ENCODE measurements around the gene FSTL4. TPM values are rescaled to one million over a fixed set of nuclear protein-coding genes. Genes with fewer than 3 reads are reported as not detected.

The FSTL4 gene
- total and polyA plus RNA-seq, 2 of the 4 experiments (the other 2 are of a cell fraction): 0.18 TPM; not detected in 1

- no CpG with 5 or more reads among the region's 8 CpGs for WGBS, 2 experiments (ENCODE audit: extremely low coverage in 2 of 2, insufficient read length in 1 of 2)
- dilution Hi-C loops (cut with HindIII; ENCODE audit: low sequenced_read_pairs, unreplicated experiment): no loop called here
- H4K91ac ChIP-seq (ENCODE audit: insufficient read depth, low read depth, low read length): no peak overlapping the region
These were observed 139.1 kb downstream of the FSTL4 start for GRCh38 chr5:133473291-133473690.

More at GRCh38 chr5:133473291-133473690, 139.1 kb downstream of the FSTL4 start:
- Histone ChIP-seq H3K36me3 (ENCODE audit: control insufficient read depth, insufficient read depth, low read length) (no peaks in the 10 kb centered on the region), H3K4ac (ENCODE audit: low read depth, low read length) (no peak overlapping the region), H2BK120ac (ENCODE audit: low read depth, low read length) (no peak overlapping the region), H2BK15ac (ENCODE audit: low read depth, low read length) (no peak overlapping the region), H3K9me3 (ENCODE audit: control insufficient read depth, insufficient read depth, low read length) (no peaks in the 10 kb centered on the region), H2AK5ac (ENCODE audit: low read depth, low read length) (no peak overlapping the region), H2BK5ac (ENCODE audit: low read depth, low read length, poor library complexity, severe bottlenecking) (no peak overlapping the region), H4K20me1 (ENCODE audit: insufficient read depth, low read length) (no peaks in the 10 kb centered on the region), H2BK20ac (ENCODE audit: low read depth, low read length) (no peak overlapping the region), H3K4me3 (ENCODE audit: insufficient read depth, low read depth, low read length) (no peak overlapping the region), H3K14ac (replicated peaks; ENCODE audit: low read depth, low read length) (no peak overlapping the region), H3K9me1 (ENCODE audit: insufficient read depth, low read length) (no peaks in the 10 kb centered on the region), H3K4me2 (ENCODE audit: low read depth, low read length) (no peak overlapping the region), H3K27ac (ENCODE audit: insufficient read depth, low read length) (no peak overlapping the region), H3K56ac (ENCODE audit: extremely low read depth, insufficient read depth, low read length) (no peak overlapping the region), H4K5ac (ENCODE audit: low read depth, low read length) (no peak overlapping the region), H3K9ac (ENCODE audit: low read depth, low read length) (no peak overlapping the region), H4K8ac (ENCODE audit: low read depth in 2 of 2, low read length in 2 of 2) (no peak overlapping the region), H3K4me1 (ENCODE audit: control insufficient read depth, insufficient read depth, low read length) (no peaks in the 10 kb centered on the region), H3K18ac (ENCODE audit: low read depth, low read length) (no peak overlapping the region), H3K79me1 (ENCODE audit: low read depth in 1 of 2, low read length in 2 of 2) (no peaks in the 10 kb centered on the region), H3K23ac (ENCODE audit: low read depth, low read length) (no peak overlapping the region), H3K27me3 (ENCODE audit: control insufficient read depth, insufficient read depth, low read length) (peaks cover 7% of the 10 kb centered on the region; the same call in 1 of the 2 replicates), H2AFZ (replicated peaks; ENCODE audit: low read length, poor library complexity) (no peak overlapping the region), H2AK9ac (replicated peaks; ENCODE audit: low read depth, low read length, poor library complexity) (no peak overlapping the region)
- DNase-seq: no peak
- in situ Hi-C loops (cut with MboI; ENCODE audit: low sequenced_read_pairs) (no loop called here), intact Hi-C loops (cut with micrococcal nuclease) (no loop called here)
- no TSS peak for BruUV-seq (replicated peaks)
- TF ChIP-seq SMC3 (IDR thresholded peaks at IDR 0.05; ENCODE audit: low read depth, low read length) (no peak), FOS (IDR thresholded peaks at IDR 0.05; ENCODE audit: low read depth, low read length) (no peak), CTCF (conservative IDR thresholded peaks at IDR 0.05; ENCODE audit: low read depth, low read length) (no peak), BHLHE40 (IDR thresholded peaks at IDR 0.05; ENCODE audit: low read depth, low read length) (no peak), ELK1 (IDR thresholded peaks at IDR 0.05; ENCODE audit: borderline replicate concordance, low read depth, low read length) (no peak)
- POLR2A ChIA-PET (ENCODE audit: unreplicated experiment): no interaction called here
- ATAC-seq (ENCODE audit: low read depth): no peak
- CTCF ChIA-PET: no interaction called here

Measured in IMR-90 (cell line).